Hepatocyte (in vitro differentiated cells): Measurements from ENCODE around the gene MAPRE2. TPM values are rescaled to one million over a fixed set of nuclear protein-coding genes. Genes with fewer than 3 reads are reported as not detected.

Source experiments
- DNase-seq: peaks from one replicate; pipeline ENCODE4 v3.0.0-alpha.2; 2016; ENCODE audit warnings: low spot score
- H2AFZ ChIP-seq: fragments of 200-600 bp; sonication (generic); 2 replicates; pipeline ENCODE4 v1.6.0; 2016; ENCODE audit warnings: antibody characterized with exemption, mild to moderate bottlenecking
- H3K27ac ChIP-seq: fragments of 200-600 bp; sonication (generic); 2 replicates; pipeline ENCODE4 v1.5.1; 2016; ENCODE audit warnings: mild to moderate bottlenecking
- H3K27me3 ChIP-seq: fragments of 200-600 bp; sonication (generic); 2 replicates; pipeline ENCODE4 v1.6.1; 2016
- H3K36me3 ChIP-seq: fragments of 200-600 bp; sonication (generic); replicated peaks from 2 replicates; pipeline ENCODE4 v1.5.1; 2016; ENCODE audit warnings: low read depth; ENCODE audit not compliant: insufficient read depth
- H3K4me1 ChIP-seq: fragments of 200-600 bp; sonication (generic); 2 replicates; pipeline ENCODE4 v1.5.1; 2016; ENCODE audit warnings: mild to moderate bottlenecking, moderate library complexity; ENCODE audit not compliant: insufficient read depth
- H3K4me2 ChIP-seq: fragments of 200-600 bp; sonication (generic); 2 replicates; pipeline ENCODE4 v1.6.0; 2016
- H3K4me3 ChIP-seq: fragments of 200-600 bp; sonication (generic); 2 replicates; pipeline ENCODE4 v1.5.1; 2016; ENCODE audit warnings: mild to moderate bottlenecking
- H3K79me2 ChIP-seq: fragments of 200-600 bp; sonication (generic); 2 replicates; pipeline ENCODE4 v1.6.0; 2017; ENCODE audit warnings: mild to moderate bottlenecking
- H3K9me2 ChIP-seq: fragments of 200-600 bp; sonication (generic); replicated peaks from 2 replicates; pipeline ENCODE4 v1.6.0; 2017; ENCODE audit warnings: mild to moderate bottlenecking; ENCODE audit not compliant: insufficient read depth
- H3K9me3 ChIP-seq: fragments of 200-600 bp; sonication (generic); 2 replicates; pipeline ENCODE4 v1.5.1; 2016; ENCODE audit warnings: low read depth, mild to moderate bottlenecking
- H4K20me1 ChIP-seq: fragments of 200-600 bp; sonication (generic); 2 replicates; pipeline ENCODE4 v1.6.0; 2016; ENCODE audit warnings: mild to moderate bottlenecking; ENCODE audit not compliant: insufficient read depth, poor library complexity, severe bottlenecking
- CTCF ChIP-seq: fragments of 200-600 bp; sonication (generic); IDR thresholded peaks from 2 replicates; pipeline ENCODE4 v1.5.1; 2016; ENCODE audit warnings: antibody characterized with exemption, mild to moderate bottlenecking; ENCODE audit not compliant: poor library complexity
- EZH2 ChIP-seq: fragments of 200-600 bp; sonication (generic); IDR thresholded peaks from 2 replicates; pipeline ENCODE4 v1.6.1; 2016; ENCODE audit warnings: antibody characterized with exemption, mild to moderate bottlenecking, borderline replicate concordance
- EZH2phosphoT487 ChIP-seq: fragments of 200-600 bp; sonication (generic); IDR thresholded peaks from one replicate; pipeline ENCODE4 v1.6.1; 2018; ENCODE audit warnings: antibody characterized with exemption, mild to moderate bottlenecking, low read depth, moderate library complexity; ENCODE audit not compliant: unreplicated experiment, severe bottlenecking
- WGBS: methylation state at CpG from one replicate; pipeline ENCODE4 v1.1.6; 2016; ENCODE audit warnings: low lambda C conversion rate; ENCODE audit errors: missing lambda C conversion rate; 5-methylcytosine and 5-hydroxymethylcytosine counted together
- polyA plus RNA-seq: library from polyadenylated mRNA; unstranded; fragments of >200 nt; fragmentation: Nextera tagmentation; extraction: Ambion mirVana; gene quantifications from 2 replicates; pipeline ENCODE4 v1.2.1, GENCODE V29; 2016
- small RNA-seq: library from RNA; depleted of rRNA; stranded (forward); fragments of <200 nt; gene quantifications from one replicate; pipeline ENCODE3, GENCODE V24; 2014
- total RNA-seq: library from RNA; depleted of rRNA; stranded (reverse); fragments of >200 nt; gene quantifications from 2 replicates; pipeline ENCODE4 v1.2.3, GENCODE V29; 2014

The MAPRE2 gene
- total and polyA plus RNA-seq, 2 experiments from 2014 or later, result 19.1 to 27.6 TPM

- H3K4me3 ChIP-seq, result no peak overlapping the region
- WGBS, result 76% methylated on average over 5 of the region's 5 CpGs
- H3K4me2 ChIP-seq, result no peak overlapping the region
- no peaks in the 10 kb centered on the region for H3K36me3 ChIP-seq
- TF ChIP-seq EZH2 (no peak), CTCF (no peak), EZH2phosphoT487 (no peak)
- peaks cover 8% of the 10 kb centered on the region for H3K4me1 ChIP-seq
- no peak overlapping the region for H2AFZ ChIP-seq
- H4K20me1 ChIP-seq, result no peaks in the 10 kb centered on the region
- H3K27ac ChIP-seq, result peak overlapping the region; percentile 63
- H3K27me3 ChIP-seq, result no peaks in the 10 kb centered on the region
- DNase-seq, result no peak
- H3K79me2 ChIP-seq, result no peaks in the 10 kb centered on the region
- H3K9me2 ChIP-seq, result no peaks in the 10 kb centered on the region
- no peaks in the 10 kb centered on the region for H3K9me3 ChIP-seq
These were observed 150.4 kb downstream of the MAPRE2 start for GRCh38 chr18:35191698-35192025.

GRCh38 chr18:35192415-35192814 lies 151.2 kb downstream of the MAPRE2 start:
- no peak for DNase-seq
- no peak overlapping the region for H3K27ac ChIP-seq
- no peaks in the 10 kb centered on the region for H3K79me2 ChIP-seq
- H3K4me2 ChIP-seq, result no peak overlapping the region
- no peaks in the 10 kb centered on the region for H3K36me3 ChIP-seq
- TF ChIP-seq EZH2 (no peak), CTCF (no peak), EZH2phosphoT487 (no peak)
- no peak overlapping the region for H3K4me3 ChIP-seq
- no peaks in the 10 kb centered on the region for H3K9me3 ChIP-seq
- H2AFZ ChIP-seq, result no peak overlapping the region
- H3K4me1 ChIP-seq, result peaks cover 8% of the 10 kb centered on the region
- whole genome bisulfite sequencing, result 93% methylated on average over 4 of the region's 4 CpGs
- H3K27me3 ChIP-seq, result no peaks in the 10 kb centered on the region
- no peaks in the 10 kb centered on the region for H3K9me2 ChIP-seq
- H4K20me1 ChIP-seq, result no peaks in the 10 kb centered on the region

Small RNA genes within 50 kb of the gene (small RNA-seq; reads per million reads assigned to genes)
- not detected for gene AC015967.2

Other genes with a start within 250 kb of the MAPRE2 start
- 13.8 and 22.0 TPM in 2 replicates for gene ZNF397, start 199.6 kb downstream of the MAPRE2 start, total RNA-seq
- gene ZNF397, start 199.6 kb downstream of the MAPRE2 start, polyA plus RNA-seq, result 5.2 and 5.4 TPM in 2 replicates
- gene ZSCAN30, start 248.8 kb downstream of the MAPRE2 start, total RNA-seq, result 10.6 and 21.5 TPM in 2 replicates
- 8.7 and 9.3 TPM in 2 replicates for gene ZSCAN30, start 248.8 kb downstream of the MAPRE2 start, polyA plus RNA-seq